Measurements from ENCODE around the gene RNF111. TPM values are rescaled to one million over a fixed set of nuclear protein-coding genes. Genes with fewer than 3 reads are reported as not detected.
"Not testable (repeated sequence)": the region's sequence is repeated elsewhere in the genome, so short reads cannot be mapped to it uniquely, and the experiment has no call there.

Gene RNF111
- polyA plus RNA-seq, 1 donor from 2014 or later = 25.8 TPM

DNA sequence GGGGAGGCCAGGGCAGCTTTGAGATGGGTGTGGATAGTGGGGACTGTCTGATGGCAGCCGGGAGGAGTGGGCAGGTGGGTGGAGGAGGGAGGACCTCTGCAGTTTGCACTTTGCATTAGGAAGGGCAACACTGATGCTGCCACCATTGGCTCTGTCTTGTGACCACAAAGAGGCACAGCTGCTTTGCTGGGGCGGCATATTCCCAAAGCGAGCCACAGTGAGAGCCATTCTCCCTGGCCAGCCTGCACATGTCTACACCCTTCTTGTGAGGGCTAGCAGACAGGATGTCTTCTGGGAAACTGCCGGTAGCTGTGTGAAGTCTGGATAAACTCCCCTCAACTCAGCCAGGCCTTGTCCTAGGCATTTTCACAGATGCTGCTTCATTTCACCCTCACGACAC is 155.8 kb downstream of the RNF111 start:
- H3K4me2 ChIP-seq (ENCODE audit: low read length) = no peak overlapping the region
- H3K79me2 ChIP-seq (replicated peaks; ENCODE audit: insufficient read depth, low read length) = no peaks in the 10 kb centered on the region
- no peaks in the 10 kb centered on the region for H3F3A ChIP-seq (ENCODE audit: insufficient read depth, low read length, poor library complexity, severe bottlenecking)
- H3K9me2 ChIP-seq (ENCODE audit: insufficient read depth, low read length) = no peaks in the 10 kb centered on the region
- H3K9ac ChIP-seq (ENCODE audit: low read length) = no peak overlapping the region
- TF ChIP-seq MXI1 (conservative IDR thresholded peaks at IDR 0.05; ENCODE audit: poor library complexity, severe bottlenecking) (no peak), EZH2 (IDR thresholded peaks at IDR 0.05; ENCODE audit: borderline replicate concordance, insufficient read depth, low read length, poor library complexity, severe bottlenecking) (no peak), POLR2AphosphoS5 (IDR thresholded peaks at IDR 0.05) (no peak), TAF1 (IDR thresholded peaks at IDR 0.05; ENCODE audit: low read depth) (no peak), EP300 (conservative IDR thresholded peaks at IDR 0.05; ENCODE audit: poor library complexity, severe bottlenecking) (no peak), RAD21 (conservative IDR thresholded peaks at IDR 0.05) (no peak), SMC3 (conservative IDR thresholded peaks at IDR 0.05; ENCODE audit: poor library complexity) (no peak)
- TF ChIP-seq, protein P1, sequence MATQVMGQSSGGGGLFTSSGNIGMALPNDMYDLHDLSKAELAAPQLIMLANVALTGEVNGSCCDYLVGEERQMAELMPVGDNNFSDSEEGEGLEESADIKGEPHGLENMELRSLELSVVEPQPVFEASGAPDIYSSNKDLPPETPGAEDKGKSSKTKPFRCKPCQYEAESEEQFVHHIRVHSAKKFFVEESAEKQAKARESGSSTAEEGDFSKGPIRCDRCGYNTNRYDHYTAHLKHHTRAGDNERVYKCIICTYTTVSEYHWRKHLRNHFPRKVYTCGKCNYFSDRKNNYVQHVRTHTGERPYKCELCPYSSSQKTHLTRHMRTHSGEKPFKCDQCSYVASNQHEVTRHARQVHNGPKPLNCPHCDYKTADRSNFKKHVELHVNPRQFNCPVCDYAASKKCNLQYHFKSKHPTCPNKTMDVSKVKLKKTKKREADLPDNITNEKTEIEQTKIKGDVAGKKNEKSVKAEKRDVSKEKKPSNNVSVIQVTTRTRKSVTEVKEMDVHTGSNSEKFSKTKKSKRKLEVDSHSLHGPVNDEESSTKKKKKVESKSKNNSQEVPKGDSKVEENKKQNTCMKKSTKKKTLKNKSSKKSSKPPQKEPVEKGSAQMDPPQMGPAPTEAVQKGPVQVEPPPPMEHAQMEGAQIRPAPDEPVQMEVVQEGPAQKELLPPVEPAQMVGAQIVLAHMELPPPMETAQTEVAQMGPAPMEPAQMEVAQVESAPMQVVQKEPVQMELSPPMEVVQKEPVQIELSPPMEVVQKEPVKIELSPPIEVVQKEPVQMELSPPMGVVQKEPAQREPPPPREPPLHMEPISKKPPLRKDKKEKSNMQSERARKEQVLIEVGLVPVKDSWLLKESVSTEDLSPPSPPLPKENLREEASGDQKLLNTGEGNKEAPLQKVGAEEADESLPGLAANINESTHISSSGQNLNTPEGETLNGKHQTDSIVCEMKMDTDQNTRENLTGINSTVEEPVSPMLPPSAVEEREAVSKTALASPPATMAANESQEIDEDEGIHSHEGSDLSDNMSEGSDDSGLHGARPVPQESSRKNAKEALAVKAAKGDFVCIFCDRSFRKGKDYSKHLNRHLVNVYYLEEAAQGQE (IDR thresholded peaks at IDR 0.05; ENCODE audit: borderline replicate concordance) = no peak
- TF ChIP-seq, protein P2, sequence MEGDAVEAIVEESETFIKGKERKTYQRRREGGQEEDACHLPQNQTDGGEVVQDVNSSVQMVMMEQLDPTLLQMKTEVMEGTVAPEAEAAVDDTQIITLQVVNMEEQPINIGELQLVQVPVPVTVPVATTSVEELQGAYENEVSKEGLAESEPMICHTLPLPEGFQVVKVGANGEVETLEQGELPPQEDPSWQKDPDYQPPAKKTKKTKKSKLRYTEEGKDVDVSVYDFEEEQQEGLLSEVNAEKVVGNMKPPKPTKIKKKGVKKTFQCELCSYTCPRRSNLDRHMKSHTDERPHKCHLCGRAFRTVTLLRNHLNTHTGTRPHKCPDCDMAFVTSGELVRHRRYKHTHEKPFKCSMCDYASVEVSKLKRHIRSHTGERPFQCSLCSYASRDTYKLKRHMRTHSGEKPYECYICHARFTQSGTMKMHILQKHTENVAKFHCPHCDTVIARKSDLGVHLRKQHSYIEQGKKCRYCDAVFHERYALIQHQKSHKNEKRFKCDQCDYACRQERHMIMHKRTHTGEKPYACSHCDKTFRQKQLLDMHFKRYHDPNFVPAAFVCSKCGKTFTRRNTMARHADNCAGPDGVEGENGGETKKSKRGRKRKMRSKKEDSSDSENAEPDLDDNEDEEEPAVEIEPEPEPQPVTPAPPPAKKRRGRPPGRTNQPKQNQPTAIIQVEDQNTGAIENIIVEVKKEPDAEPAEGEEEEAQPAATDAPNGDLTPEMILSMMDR (IDR thresholded peaks at IDR 0.05; ENCODE audit: poor library complexity, severe bottlenecking) = no peak
- H3K4me3 ChIP-seq (ENCODE audit: low read length) = no peak overlapping the region
- H3K9me3 ChIP-seq (ENCODE audit: low read length) = no peaks in the 10 kb centered on the region
- no peaks in the 10 kb centered on the region for H3K27me3 ChIP-seq (ENCODE audit: insufficient read depth, low read depth, low read length)
- H3K36me3 ChIP-seq (ENCODE audit: insufficient read depth, low read length) = no peaks in the 10 kb centered on the region
- no peak overlapping the region for H2AFZ ChIP-seq (ENCODE audit: low read depth, low read length)
- H3K27ac ChIP-seq (ENCODE audit: low read length) = no peak overlapping the region
- H4K20me1 ChIP-seq (ENCODE audit: insufficient read depth) = no peaks in the 10 kb centered on the region

DNA sequence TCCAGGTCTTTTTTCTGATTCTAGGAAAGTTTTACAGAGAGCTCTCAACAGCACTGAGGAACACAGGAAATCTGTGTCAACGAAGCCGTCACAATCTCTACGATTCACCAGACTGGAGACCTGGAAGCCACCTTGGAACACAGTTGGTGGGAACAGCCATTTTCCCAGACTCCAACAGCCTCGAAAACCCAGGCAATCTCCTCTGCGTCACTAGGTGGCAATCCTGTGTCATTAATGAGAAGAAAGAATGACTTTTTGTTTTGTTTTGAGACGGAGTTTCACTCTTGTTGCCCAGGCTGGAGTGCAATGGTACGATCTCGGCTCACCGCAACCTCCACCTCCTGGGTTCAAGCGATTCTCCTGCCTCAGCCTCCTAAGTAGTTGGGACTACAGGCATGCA is 157.1 kb downstream of the RNF111 start:
- not testable (repeated sequence) for H3K9me3 ChIP-seq (ENCODE audit: low read length); H3K9ac ChIP-seq (ENCODE audit: low read length); H3K27ac ChIP-seq (ENCODE audit: low read length); H3K36me3 ChIP-seq (ENCODE audit: insufficient read depth, low read length); H2AFZ ChIP-seq (ENCODE audit: low read depth, low read length); H3K4me3 ChIP-seq (ENCODE audit: low read length); H3K79me2 ChIP-seq (replicated peaks; ENCODE audit: insufficient read depth, low read length); H3K9me2 ChIP-seq (ENCODE audit: insufficient read depth, low read length); H4K20me1 ChIP-seq (ENCODE audit: insufficient read depth); H3F3A ChIP-seq (ENCODE audit: insufficient read depth, low read length, poor library complexity, severe bottlenecking); H3K27me3 ChIP-seq (ENCODE audit: insufficient read depth, low read depth, low read length); H3K4me2 ChIP-seq (ENCODE audit: low read length)
- TF ChIP-seq, protein P2 (IDR thresholded peaks at IDR 0.05; ENCODE audit: poor library complexity, severe bottlenecking) = peak; percentile 42
- TF ChIP-seq RAD21 (conservative IDR thresholded peaks at IDR 0.05) (peak; percentile 50), SMC3 (conservative IDR thresholded peaks at IDR 0.05; ENCODE audit: poor library complexity) (peak; percentile 57)

Other genes starting within 250 kb of the RNF111 start
- 48.2 and 66.3 TPM in 2 replicates for gene ADAM10, start 238.0 kb upstream of the RNF111 start, polyA plus RNA-seq
- gene MINDY2, start 216.4 kb upstream of the RNF111 start, polyA plus RNA-seq = 21.0 and 22.8 TPM in 2 replicates
- gene SLTM, start 54.0 kb upstream of the RNF111 start, polyA plus RNA-seq = 100 and 124 TPM in 2 replicates
- gene CCNB2, start 117.5 kb downstream of the RNF111 start, polyA plus RNA-seq = 4.4 and 6.4 TPM in 2 replicates
- gene LDHAL6B, start 219.2 kb downstream of the RNF111 start, polyA plus RNA-seq = not detected in 2 replicates